ENCODE results near the gene DPYSL5.
A peak's percentile ranks its signal among the peaks of the same experiment; 100 is the strongest.

The DPYSL5 gene

GRCh38 chr2:26816893-26817292 lies 31.0 kb upstream of the DPYSL5 start:
- no peaks in the 10 kb centered on the region for H3K36me3 ChIP-seq (ENCODE audit: insufficient read depth, low read length)
- no peaks in the 10 kb centered on the region for H3K79me2 ChIP-seq (ENCODE audit: insufficient read depth, low read length)
- H3K9me3 ChIP-seq (ENCODE audit: insufficient read depth, low read length, severe bottlenecking): no peaks in the 10 kb centered on the region
- no peak for DNase-seq
- no peak overlapping the region for H3K4me3 ChIP-seq (ENCODE audit: low read depth in 1 of 2, low read length in 2 of 2)
- no peaks in the 10 kb centered on the region for H4K20me1 ChIP-seq (ENCODE audit: insufficient read depth, low read length)
- H3K4me2 ChIP-seq (ENCODE audit: insufficient read depth, low read length): no peak overlapping the region
- H3K27ac ChIP-seq (ENCODE audit: low read length): no peak overlapping the region
- peak; percentile 59 for ATAC-seq (ENCODE audit: insufficient read depth, low read depth)
- H3K27me3 ChIP-seq (ENCODE audit: insufficient read depth, low read length, poor library complexity): peaks cover 12% of the 10 kb centered on the region
- H3K4me1 ChIP-seq (ENCODE audit: insufficient read depth, low read length): no peaks in the 10 kb centered on the region
- TF ChIP-seq CTCF (IDR thresholded peaks at IDR 0.05; ENCODE audit: borderline replicate concordance, extremely low read depth, low read length, poor library complexity, severe bottlenecking): no peak
- TF ChIP-seq EZH2 (IDR thresholded peaks at IDR 0.05; ENCODE audit: borderline replicate concordance, low read depth, low read length, severe bottlenecking): no peak
- no peak overlapping the region for H2AFZ ChIP-seq (ENCODE audit: low read depth, low read length)
- no peak overlapping the region for H3K9ac ChIP-seq (ENCODE audit: low read depth, low read length)

- Histone ChIP-seq H3K9ac (ENCODE audit: low read depth, low read length) (no peak overlapping the region), H4K20me1 (ENCODE audit: insufficient read depth, low read length) (no peaks in the 10 kb centered on the region), H3K4me1 (ENCODE audit: insufficient read depth, low read length) (no peaks in the 10 kb centered on the region), H3K9me3 (ENCODE audit: insufficient read depth, low read length, severe bottlenecking) (no peaks in the 10 kb centered on the region), H3K36me3 (ENCODE audit: insufficient read depth, low read length) (no peaks in the 10 kb centered on the region), H3K4me3 (ENCODE audit: low read depth in 1 of 2, low read length in 2 of 2) (no peak overlapping the region), H3K27ac (ENCODE audit: low read length) (no peak overlapping the region), H2AFZ (ENCODE audit: low read depth, low read length) (no peak overlapping the region), H3K27me3 (ENCODE audit: insufficient read depth, low read length, poor library complexity) (peaks cover 12% of the 10 kb centered on the region), H3K4me2 (ENCODE audit: insufficient read depth, low read length) (no peak overlapping the region), H3K79me2 (ENCODE audit: insufficient read depth, low read length) (no peaks in the 10 kb centered on the region)
- TF ChIP-seq CTCF (IDR thresholded peaks at IDR 0.05; ENCODE audit: borderline replicate concordance, extremely low read depth, low read length, poor library complexity, severe bottlenecking): no peak
- no peak for TF ChIP-seq EZH2 (IDR thresholded peaks at IDR 0.05; ENCODE audit: borderline replicate concordance, low read depth, low read length, severe bottlenecking)
- DNase-seq (no peak), ATAC-seq (ENCODE audit: insufficient read depth, low read depth) (no peak)
These were observed 29.7 kb upstream of the DPYSL5 start for GRCh38 chr2:26818255-26818654.

- no peak for ATAC-seq (ENCODE audit: insufficient read depth, low read depth)
- Histone ChIP-seq H3K4me1 (ENCODE audit: insufficient read depth, low read length) (no peaks in the 10 kb centered on the region), H3K27me3 (ENCODE audit: insufficient read depth, low read length, poor library complexity) (peaks cover 12% of the 10 kb centered on the region), H2AFZ (ENCODE audit: low read depth, low read length) (no peak overlapping the region), H3K9ac (ENCODE audit: low read depth, low read length) (no peak overlapping the region), H3K79me2 (ENCODE audit: insufficient read depth, low read length) (no peaks in the 10 kb centered on the region), H3K36me3 (ENCODE audit: insufficient read depth, low read length) (no peaks in the 10 kb centered on the region), H3K4me2 (ENCODE audit: insufficient read depth, low read length) (no peak overlapping the region), H3K9me3 (ENCODE audit: insufficient read depth, low read length, severe bottlenecking) (no peaks in the 10 kb centered on the region), H4K20me1 (ENCODE audit: insufficient read depth, low read length) (no peaks in the 10 kb centered on the region), H3K27ac (ENCODE audit: low read length) (no peak overlapping the region), H3K4me3 (ENCODE audit: low read depth in 1 of 2, low read length in 2 of 2) (no peak overlapping the region)
- TF ChIP-seq CTCF (IDR thresholded peaks at IDR 0.05; ENCODE audit: borderline replicate concordance, extremely low read depth, low read length, poor library complexity, severe bottlenecking) (no peak), EZH2 (IDR thresholded peaks at IDR 0.05; ENCODE audit: borderline replicate concordance, low read depth, low read length, severe bottlenecking) (no peak)
- DNase-seq: no peak
These were observed 29.0 kb upstream of the DPYSL5 start for GRCh38 chr2:26818972-26819371.

GRCh38 chr2:26820932-26821331 lies 27.0 kb upstream of the DPYSL5 start:
- Histone ChIP-seq H3K9ac (ENCODE audit: low read depth, low read length) (no peak overlapping the region), H3K4me1 (ENCODE audit: insufficient read depth, low read length) (no peaks in the 10 kb centered on the region), H2AFZ (ENCODE audit: low read depth, low read length) (no peak overlapping the region), H4K20me1 (ENCODE audit: insufficient read depth, low read length) (no peaks in the 10 kb centered on the region), H3K36me3 (ENCODE audit: insufficient read depth, low read length) (no peaks in the 10 kb centered on the region), H3K4me2 (ENCODE audit: insufficient read depth, low read length) (no peak overlapping the region), H3K27ac (ENCODE audit: low read length) (no peak overlapping the region), H3K4me3 (ENCODE audit: low read depth in 1 of 2, low read length in 2 of 2) (no peak overlapping the region), H3K27me3 (ENCODE audit: insufficient read depth, low read length, poor library complexity) (peaks cover 12% of the 10 kb centered on the region), H3K9me3 (ENCODE audit: insufficient read depth, low read length, severe bottlenecking) (no peaks in the 10 kb centered on the region), H3K79me2 (ENCODE audit: insufficient read depth, low read length) (no peaks in the 10 kb centered on the region)
- ATAC-seq (ENCODE audit: insufficient read depth, low read depth) (no peak), DNase-seq (no peak)
- no peak for TF ChIP-seq CTCF (IDR thresholded peaks at IDR 0.05; ENCODE audit: borderline replicate concordance, extremely low read depth, low read length, poor library complexity, severe bottlenecking)
- no peak for TF ChIP-seq EZH2 (IDR thresholded peaks at IDR 0.05; ENCODE audit: borderline replicate concordance, low read depth, low read length, severe bottlenecking)

Measured in DND-41 (cell line).